Fibroblast of skin of abdomen (primary cell): Measurements from ENCODE around the gene CDH11.

ENCODE experiments used
- DNase-seq: peaks from one replicate; pipeline ENCODE4 v3.0.0-alpha.2; 2013

The CDH11 gene

GRCh38 chr16:65069065-65069464 is 52.8 kb downstream of the CDH11 start:
- peak; percentile 83 for DNase-seq

GRCh38 chr16:65068151-65068740 is 53.6 kb downstream of the CDH11 start:
- DNase-seq, result peak; percentile 80

- no peak for DNase-seq
Measured at GRCh38 chr16:65066651-65067050, 55.2 kb downstream of the CDH11 start.

GRCh38 chr16:65065031-65065430 is 56.8 kb downstream of the CDH11 start:
- no peak for DNase-seq

GRCh38 chr16:65064131-65064530 is 57.7 kb downstream of the CDH11 start:
- DNase-seq, result no peak

GRCh38 chr16:65062736-65063583 is 58.9 kb downstream of the CDH11 start:
- DNase-seq, result no peak

- no peak for DNase-seq
Measured at GRCh38 chr16:65061935-65062518, 59.8 kb downstream of the CDH11 start.

- DNase-seq, result no peak
Measured at GRCh38 chr16:65061263-65061662, 60.6 kb downstream of the CDH11 start.

- DNase-seq, result no peak
Measured at GRCh38 chr16:65059406-65059980, 62.4 kb downstream of the CDH11 start.

- no peak for DNase-seq
Measured at GRCh38 chr16:65057184-65057583, 64.7 kb downstream of the CDH11 start.

GRCh38 chr16:65054457-65054856 is 67.4 kb downstream of the CDH11 start:
- no peak for DNase-seq

- no peak for DNase-seq
Measured at GRCh38 chr16:65049679-65050078, 72.2 kb downstream of the CDH11 start.

- no peak for DNase-seq
Measured at GRCh38 chr16:65045961-65046360, 75.9 kb downstream of the CDH11 start.

- DNase-seq, result peak; percentile 87
Measured at GRCh38 chr16:65044873-65045272, 77.0 kb downstream of the CDH11 start.

- DNase-seq, result no peak
Measured at GRCh38 chr16:65044026-65044425, 77.8 kb downstream of the CDH11 start.

- no peak for DNase-seq
Measured at GRCh38 chr16:65042438-65043365, 79.2 kb downstream of the CDH11 start.

- no peak for DNase-seq
Measured at GRCh38 chr16:65041667-65042066, 80.2 kb downstream of the CDH11 start.

GRCh38 chr16:65038100-65038499 is 83.8 kb downstream of the CDH11 start:
- no peak for DNase-seq

- DNase-seq, result no peak
Measured at GRCh38 chr16:65037556-65037955, 84.3 kb downstream of the CDH11 start.

- DNase-seq, result no peak
Measured at GRCh38 chr16:65034915-65035314, 86.9 kb downstream of the CDH11 start.

GRCh38 chr16:65032387-65032786 is 89.5 kb downstream of the CDH11 start:
- DNase-seq, result peak; percentile 52

- peak; percentile 44 for DNase-seq
Measured at GRCh38 chr16:65024767-65025178, 97.1 kb downstream of the CDH11 start.
